GM18508 (cell line): Measurements from ENCODE around the gene WTAP.
A peak's percentile ranks its signal among the peaks of the same experiment; 100 is the strongest.
"Not testable (repeated sequence)": the region's sequence is repeated elsewhere in the genome, so short reads cannot be mapped to it uniquely, and the experiment has no call there.

Experiments
- ATAC-seq: cut with Tn5 transposase; IDR thresholded peaks from one replicate; pipeline ENCODE4 v1.9.1; 2021; ENCODE audit warnings: moderate number of reproducible peaks; ENCODE audit not compliant: insufficient read depth, unreplicated experiment

WTAP gene

DNA sequence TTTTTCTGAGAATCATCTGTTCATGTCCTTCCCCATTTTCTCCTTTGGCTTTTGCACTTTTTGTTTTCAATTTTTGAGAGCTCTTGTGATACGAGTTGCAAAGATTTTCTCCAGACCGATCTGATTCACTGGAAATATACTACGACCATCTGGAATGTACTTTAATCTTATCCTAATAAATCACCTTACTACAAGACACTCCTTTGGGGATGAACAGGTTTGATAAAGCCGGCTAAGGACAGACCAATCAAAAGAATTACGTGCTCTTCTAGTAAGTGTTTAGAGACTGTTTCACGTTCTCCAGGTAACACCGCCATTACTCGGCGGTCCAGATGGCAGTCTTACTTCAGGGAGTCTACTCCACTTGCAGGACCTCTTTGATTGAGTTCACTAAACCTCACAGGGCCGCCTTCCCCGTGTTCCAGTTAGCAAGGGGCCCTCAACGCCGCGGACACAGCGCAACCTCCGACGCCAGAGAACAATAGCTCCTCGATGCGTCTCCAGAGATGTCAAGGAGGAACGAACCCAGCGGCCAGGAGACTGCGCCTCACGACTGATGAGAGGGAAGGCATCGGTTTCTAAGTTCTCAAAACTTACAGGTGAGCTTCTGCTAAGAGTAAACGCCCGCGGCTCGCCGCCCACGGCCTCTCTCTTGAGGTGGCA is 920 bp upstream of the WTAP start:
- ATAC-seq, result no peak

DNA sequence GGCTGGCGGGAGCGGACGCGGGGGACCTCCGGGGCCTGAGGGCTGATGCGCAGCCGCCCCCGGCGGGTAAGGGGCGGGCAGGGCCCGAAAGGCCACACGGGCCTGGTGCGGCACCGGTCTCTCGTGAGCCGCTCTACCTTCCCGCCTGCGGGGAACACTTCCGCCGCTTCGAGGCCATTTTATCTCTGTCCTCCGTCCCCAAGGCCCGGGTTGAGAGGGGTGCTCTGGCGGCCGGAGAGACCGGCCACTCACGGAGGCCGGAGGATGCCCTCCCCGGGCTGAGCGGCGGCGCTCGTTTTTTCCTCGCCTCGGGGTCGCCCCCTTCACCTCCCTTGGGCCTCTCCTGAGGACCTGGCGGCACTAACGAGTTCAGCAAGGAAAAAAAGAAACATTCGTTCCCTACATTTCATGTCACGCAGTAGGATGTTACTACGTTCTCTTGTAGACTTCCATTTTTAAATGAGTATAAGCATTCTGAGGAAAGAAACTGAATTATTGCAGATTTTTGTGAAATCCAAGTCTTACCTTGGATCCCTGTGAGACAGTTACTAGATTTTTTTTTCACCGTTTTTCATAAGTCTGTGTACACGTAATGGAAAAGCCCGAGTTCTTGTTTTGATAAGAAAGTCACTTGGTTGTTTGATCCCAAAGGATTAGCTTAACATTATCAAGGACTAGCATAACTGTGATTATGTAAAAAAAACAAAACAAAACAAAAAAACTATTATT is 575 bp downstream of the WTAP start:
- ATAC-seq, result peak; percentile 15

DNA sequence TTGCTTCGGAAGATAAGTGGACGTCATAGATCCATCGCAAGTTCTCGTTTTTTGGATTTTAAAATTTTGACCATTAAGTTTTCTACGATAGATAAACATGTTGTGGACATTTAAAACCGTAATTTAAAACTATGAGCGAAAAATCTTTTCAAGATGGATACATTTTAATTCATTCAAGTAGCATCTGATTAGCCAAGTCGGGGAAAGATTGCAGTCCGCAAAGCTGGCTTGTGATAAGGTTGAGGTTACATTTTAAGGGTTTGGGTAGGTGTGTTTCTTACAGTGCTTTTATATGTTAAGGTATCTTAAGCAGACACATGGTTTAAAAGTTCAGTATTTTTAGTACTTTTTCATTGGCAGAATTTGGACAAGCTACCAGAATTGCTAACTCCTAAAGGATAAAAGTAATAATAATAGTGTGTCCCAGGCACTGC is 1.2 kb downstream of the WTAP start:
- ATAC-seq, result no peak

DNA sequence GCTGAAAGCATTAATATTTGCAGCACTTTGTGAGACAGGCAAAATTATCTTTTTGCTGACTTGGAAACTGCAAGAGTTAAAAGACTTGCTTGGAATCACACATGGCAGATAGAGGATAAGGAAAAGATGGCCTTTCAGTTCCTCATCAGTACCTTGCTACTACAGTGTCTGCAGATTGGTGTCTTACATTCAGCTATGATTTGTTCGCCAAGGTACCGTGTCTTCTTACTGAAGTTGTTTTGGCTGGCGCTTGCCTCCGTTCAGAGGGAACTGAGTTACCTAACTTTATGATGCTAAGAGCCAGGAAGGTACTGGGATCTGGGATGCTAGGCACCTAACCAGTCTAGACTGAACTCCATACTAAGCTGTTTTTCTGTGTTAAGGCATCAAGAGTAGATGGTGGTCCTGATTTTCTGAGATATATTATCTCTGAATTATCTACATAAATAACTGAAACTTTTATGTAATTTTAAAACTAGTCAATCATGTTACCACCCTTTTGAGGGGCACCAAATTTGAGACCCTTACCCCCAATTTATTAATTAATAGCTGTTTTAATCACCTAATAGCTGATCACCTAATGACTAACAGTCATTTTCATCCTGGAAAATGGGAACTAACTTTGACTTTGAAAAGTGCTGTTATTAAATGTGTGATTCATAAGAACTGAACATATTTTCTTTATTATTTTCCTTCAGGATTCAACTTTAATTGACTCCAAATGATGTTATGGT is 2.5 kb downstream of the WTAP start:
- no peak for ATAC-seq

DNA sequence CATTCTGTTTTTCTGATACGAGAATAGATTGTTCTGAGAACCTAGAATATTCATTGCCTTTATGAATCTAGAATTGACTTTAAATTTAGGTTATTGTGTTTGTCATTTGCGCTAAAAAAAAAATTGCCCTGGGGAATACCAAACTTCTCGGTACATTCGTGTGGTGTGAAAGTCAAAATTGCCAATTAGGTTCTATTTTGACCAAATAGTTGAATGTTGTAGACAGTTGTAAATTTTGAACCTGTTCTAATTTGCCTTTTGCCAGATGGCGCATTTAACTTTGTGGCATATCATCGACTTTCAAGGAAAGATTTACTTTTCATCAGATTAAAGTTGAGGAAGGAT is 3.0 kb downstream of the WTAP start:
- ATAC-seq, result no peak

DNA sequence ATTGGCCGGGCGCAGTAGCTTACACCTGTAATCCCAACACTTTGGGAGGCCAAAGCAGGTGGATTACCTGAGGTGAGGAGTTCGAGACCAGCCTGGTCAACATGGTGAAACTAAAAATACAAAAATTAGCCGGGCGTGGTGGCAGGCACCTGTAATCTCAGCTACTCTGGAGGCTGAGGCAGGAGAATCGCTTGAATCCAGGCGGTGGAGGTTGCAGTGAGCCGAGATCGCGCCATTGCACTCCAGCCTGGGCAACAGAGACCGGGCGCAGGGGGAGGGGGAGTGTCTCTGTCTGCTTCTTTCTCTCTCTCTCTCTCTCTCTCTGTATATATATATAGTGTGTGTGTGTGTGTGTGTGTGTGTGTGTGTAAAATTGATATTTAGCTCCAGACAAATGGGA is 5.2 kb downstream of the WTAP start:
- not testable (repeated sequence) for ATAC-seq

DNA sequence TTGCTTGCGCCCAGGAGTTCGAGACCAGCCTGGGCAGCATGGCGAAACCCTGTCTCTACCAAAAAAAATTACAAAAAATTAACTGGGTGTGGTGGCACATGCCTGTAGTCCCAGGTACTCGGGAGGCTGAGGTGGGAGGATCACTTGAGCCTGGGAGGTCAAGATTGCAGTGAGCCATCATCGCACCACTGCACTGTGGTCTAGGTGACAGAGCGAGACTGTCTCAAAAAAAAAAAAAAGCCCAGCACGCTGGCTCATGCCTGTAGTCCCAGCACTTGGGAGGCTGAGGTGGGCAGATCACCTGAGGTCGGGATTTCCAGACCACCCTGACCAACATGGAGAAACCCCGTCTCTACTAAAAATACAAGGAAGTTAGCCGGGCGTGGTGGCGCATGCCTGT is 6.1 kb downstream of the WTAP start:
- not testable (repeated sequence) for ATAC-seq

DNA sequence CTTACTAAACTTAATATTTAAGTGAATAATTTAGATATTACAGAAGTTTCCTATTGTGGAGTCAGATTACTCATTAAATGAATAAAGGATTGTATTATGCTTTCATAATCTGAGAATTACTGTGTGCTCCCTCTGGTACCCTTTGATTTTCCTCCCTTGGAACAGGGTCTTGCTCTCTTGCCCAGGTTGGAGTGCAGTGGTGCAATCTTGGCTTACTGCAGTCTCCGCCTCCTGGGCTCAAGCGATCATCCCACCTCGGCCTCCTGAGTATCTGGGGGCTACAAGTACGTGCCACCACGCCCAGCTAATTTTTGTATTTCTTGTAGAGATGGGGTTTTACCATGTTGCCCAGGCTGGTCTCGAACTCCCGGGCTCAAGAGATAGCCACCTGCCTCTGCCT is 9.6 kb downstream of the WTAP start:
- ATAC-seq, result no peak

DNA sequence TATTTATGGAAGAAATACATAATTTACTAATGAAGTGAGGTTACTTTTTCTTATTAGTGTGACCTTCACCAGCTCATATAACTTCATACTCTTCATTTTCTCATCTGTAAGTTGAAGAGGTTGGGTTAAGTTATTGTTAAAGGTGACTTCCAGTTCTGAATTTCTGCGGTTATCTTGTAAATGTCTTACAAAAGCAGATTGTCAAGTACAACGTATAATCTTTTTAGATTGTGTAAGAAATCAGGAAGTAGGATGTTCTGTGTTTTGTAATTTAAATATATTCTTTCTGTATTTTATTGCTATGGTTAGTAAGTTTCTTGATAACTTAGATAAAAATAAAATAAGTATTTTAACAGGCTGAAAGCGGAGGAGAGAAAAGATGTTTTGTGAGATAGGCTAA is 12.0 kb downstream of the WTAP start:
- no peak for ATAC-seq

DNA sequence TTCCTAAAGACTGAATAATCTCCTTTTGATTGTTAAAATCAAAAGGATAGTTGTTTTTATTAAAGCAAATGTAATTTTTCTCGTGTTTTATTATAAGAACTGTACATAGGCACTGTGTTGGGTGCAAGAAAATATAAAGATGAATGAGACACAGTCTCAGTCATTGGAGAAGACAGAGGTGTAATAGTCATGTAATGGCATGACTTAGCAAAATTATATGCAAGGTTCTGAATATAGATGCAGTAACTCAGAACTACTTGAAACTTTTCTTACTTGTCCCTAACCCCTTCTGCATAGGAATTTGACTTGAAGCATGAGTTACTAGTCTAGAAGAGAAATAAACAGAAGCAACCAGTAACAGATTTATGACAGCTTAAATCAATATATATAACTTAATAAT is 14.9 kb downstream of the WTAP start:
- ATAC-seq, result no peak

DNA sequence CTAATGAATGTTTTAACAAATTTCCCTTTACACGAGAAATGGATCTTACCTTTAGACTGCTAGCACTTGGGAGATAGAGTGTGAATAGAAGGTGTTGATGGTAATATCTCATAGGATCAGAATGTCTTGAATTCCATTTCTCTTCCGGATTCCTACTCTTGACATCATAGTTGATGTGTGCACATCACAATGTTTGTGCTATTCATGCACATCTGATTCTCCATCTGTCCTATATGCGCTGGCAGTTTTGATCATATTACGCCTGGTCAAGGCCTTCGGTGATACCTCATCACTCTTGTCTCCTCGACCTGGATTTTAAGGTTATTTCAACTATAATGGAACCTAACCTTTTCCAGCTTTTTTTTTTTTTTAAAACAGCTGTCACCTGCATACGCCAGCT is 17.8 kb downstream of the WTAP start:
- ATAC-seq, result no peak

DNA sequence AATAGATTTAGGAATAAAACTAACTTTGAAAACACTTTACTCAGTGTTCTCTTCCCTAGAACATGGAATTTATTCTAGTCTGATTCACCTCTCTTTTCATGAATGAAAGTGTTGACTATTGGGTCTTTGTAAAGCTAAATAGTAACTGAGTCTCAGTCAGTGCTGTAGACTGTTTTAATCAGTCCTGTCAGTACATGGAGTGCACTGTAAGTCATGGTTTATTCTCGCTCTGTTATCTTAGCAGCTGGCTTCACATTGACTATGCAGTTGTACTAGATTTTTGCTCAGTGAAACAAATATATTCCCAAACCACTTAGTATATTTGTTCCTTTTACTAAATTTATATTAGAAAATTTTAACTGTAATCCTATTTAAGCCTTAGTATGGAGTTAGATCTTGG is 19.5 kb downstream of the WTAP start:
- ATAC-seq, result no peak

DNA sequence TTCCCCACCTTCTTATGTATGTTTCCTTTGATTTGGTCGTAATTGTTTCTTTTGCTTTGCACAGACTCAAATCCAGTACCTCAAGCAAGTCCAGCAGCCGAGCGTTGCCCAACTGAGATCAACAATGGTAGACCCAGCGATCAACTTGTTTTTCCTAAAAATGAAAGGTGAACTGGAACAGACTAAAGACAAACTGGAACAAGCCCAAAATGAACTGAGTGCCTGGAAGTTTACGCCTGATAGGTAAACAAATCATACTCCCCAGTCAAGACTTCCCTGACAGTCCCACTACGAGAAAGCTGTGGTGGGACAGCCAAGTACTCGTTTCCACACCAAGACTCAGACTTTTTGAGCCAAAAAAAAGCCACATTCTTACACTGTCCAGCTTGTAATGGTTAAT is 20.8 kb downstream of the WTAP start:
- not testable (repeated sequence) for ATAC-seq

DNA sequence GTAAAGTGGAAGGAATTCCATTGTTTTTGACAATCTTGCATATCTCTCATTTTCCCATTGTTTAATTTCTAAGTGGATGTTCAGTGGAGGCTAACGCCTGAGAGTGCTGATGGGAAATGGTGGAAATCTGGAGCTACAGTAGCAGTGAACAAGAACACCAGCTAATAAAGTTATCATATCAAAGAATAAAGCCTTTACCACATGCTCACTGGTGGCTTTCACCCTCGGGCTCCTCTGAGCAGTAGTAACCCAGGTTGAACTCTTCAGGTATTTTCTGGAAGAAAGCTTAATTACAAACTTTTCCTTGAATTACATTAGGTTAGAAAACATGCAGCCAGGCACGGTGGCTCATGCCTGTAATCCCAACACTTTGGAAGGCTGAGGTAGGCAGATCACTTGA is 24.1 kb downstream of the WTAP start:
- no peak for ATAC-seq

DNA sequence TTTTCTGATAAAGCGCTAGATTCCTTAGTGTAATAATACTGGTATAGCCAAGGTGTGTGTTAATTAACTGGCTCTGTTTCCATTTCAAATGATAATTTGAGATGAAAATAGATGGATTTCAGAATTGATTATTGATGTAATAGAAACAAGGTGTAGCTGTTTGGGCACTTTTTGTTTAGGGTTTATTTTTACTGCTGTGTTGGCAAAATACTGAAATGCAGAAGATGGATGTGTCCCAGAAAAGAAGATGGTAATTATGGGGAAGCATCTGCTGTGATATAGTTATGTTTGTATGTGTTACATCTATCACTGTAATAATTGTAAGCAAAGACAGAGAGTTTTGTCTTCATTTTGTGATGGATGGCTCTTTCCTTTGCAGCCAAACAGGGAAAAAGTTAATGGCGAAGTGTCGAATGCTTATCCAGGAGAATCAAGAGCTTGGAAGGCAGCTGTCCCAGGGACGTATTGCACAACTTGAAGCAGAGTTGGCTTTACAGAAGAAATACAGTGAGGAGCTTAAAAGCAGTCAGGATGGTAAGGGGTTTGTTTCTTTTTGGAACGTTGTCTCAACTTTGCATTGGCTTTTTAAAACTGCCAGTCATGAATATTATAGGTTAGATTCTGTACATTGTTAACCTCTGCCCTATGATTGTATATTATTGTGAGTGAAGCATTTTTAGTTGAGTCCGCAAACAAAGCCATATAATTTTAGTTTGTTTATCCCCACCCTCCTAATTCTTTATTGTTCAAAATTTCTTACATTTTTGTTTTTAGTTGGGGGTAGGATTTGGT is 26.0 kb downstream of the WTAP start:
- no peak for ATAC-seq

DNA sequence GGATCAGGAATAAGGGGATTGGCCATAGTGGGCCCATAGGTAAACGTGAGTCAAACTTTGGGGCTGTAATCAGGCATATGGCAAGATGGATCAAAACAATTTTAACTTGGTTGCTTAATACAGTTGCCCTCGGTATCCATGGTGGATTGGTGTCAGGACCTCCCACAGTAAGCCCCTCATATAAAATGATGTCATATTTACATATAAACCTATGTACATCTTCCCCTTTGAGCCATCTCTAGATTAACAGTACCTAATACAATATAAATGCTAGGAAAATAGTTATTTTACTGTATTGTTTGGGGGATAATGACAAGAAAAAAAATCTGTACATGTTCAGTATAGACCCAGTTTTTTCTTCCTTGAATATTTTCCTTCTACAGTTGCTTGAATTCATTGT is 27.1 kb downstream of the WTAP start:
- no peak for ATAC-seq

DNA sequence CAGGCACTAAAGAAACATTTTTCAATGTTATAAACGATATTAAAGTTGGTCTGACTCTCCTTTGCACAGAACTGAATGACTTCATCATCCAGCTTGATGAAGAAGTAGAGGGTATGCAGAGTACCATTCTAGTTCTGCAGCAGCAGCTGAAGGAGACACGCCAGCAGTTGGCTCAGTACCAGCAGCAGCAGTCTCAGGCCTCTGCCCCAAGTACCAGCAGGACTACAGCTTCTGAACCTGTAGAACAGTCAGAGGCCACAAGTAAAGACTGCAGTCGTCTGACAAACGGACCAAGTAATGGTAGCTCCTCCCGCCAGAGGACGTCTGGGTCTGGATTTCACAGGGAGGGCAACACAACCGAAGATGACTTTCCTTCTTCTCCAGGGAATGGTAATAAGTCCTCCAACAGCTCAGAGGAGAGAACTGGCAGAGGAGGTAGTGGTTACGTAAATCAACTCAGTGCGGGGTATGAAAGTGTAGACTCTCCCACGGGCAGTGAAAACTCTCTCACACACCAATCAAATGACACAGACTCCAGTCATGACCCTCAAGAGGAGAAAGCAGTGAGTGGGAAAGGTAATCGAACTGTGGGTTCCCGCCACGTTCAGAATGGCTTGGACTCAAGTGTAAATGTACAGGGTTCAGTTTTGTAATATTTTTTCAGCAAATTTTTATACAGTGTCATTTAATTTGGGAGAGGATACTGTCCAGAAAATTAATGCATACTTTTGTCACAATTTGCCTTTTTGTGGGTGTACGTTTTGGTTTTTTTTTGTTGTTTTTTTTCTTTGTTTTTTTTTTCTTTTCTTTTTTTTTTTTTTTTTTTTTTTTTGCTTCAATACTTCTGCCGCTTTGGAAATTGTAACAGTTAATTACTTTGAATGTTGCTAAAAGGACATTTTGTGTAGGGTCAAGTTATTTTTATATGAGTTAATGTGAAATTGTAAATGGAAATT is 27.9 kb downstream of the WTAP start:
- no peak for ATAC-seq

DNA sequence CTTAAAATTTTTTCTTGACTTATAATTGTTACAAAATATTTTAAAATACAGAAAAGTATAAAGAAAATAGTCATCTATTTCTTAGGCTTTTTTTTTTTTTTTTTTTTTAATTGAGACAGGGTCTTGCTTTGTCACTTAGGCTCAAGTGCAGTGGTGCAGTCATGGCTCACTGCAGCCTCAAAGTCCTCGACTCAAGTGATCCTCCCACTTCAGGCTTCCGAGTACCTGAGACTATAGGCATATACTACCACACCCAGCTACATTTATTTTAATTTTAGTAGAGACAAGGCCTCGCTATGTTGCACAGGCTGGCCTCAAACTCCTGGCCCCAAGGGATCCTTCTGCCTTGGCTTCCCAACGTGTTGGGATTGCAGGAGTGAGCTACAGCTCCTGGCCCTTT is 29.2 kb downstream of the WTAP start:
- ATAC-seq, result no peak

DNA sequence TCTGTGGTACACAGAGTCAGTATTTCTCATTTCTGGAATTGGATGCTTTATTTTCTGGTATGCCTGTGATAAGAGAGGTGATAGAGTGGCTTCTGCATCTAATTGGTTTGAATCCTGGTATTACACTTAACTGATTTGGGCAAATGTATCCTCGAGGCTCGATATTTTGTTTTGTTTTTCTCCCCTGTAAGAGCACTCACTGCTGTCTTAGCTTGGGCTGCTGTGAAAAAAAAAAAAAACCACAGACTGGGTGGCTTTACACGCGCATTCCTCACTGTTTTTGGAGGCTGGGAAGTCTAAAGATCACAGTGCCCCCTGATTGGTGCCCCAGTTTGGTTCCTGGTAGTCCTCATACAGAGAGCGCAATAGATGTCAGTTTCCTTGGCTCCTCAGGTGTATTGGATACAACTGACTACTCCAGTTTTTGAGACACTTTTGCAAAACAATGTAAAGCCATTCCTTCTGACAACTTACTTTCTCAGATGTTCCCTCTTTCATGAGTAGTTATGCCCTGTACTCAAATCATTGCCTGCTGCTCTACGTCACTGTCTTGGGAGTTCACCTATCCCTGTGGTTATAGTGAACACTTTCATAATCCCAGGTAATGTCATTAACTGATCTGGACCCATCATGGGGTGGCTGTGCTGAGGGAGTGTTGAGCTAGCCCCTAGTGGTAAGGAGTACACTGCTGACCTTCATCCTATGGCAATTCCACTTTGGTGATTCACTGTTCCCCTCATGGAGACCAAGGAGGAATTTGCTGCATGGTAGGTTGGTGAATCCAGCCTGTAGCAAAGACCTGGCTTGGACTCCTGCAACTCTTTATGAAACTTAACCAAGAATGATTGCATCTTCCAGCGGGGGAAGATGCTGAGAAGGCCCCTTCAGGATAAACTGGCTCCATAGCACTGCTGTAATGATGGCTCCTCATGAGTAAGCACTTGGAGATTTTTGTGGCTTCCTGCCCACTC is 31.0 kb downstream of the WTAP start:
- no peak for ATAC-seq
